Hematopoietic multipotent progenitor cell treated with erythropoietin and hydrocortisone succinate and interleukin-3 and kit ligand, for 15 days (in vitro differentiated cells): ENCODE results near the gene DCTPP1.
"Not testable (repeated sequence)": the region's sequence is repeated elsewhere in the genome, so short reads cannot be mapped to it uniquely, and the experiment has no call there.

Experiments used
- DNase-seq: peaks from one replicate; pipeline ENCODE4 v3.0.0-alpha.2; 2015; ENCODE audit warnings: low spot score

Gene DCTPP1

DNA sequence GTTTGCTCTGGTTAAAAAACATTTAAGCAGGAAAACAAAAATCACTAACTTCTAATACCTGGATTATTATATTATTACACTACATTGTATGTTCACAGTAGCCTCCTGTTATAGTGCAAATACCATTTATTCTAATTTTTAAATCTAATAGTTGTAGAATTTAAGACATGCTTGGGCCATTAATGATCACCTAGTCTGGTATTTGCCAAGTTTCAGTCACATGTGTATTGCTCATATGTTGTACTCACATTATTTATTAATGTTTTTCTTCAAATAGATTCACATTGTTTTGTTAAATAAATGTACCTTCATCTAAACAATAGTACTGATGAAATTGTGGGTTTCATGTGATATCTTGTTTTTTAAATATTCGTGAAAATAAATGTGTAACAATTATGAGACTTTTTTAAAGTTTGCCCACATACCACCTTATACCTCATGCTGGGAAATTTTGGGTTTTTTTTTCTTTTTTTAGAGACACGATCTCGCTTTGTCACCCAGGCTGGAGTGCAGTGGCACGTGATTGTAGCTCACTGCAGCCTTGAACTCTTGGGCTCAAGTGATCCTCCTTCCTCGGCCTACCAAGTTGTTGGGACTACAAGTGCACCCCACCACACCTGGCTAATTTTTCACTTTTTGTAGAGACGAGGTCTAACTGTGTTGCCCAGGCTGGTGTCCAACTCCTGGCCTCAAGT, 16.6 kb downstream of the DCTPP1 start:
- DNase-seq = no peak

DNA sequence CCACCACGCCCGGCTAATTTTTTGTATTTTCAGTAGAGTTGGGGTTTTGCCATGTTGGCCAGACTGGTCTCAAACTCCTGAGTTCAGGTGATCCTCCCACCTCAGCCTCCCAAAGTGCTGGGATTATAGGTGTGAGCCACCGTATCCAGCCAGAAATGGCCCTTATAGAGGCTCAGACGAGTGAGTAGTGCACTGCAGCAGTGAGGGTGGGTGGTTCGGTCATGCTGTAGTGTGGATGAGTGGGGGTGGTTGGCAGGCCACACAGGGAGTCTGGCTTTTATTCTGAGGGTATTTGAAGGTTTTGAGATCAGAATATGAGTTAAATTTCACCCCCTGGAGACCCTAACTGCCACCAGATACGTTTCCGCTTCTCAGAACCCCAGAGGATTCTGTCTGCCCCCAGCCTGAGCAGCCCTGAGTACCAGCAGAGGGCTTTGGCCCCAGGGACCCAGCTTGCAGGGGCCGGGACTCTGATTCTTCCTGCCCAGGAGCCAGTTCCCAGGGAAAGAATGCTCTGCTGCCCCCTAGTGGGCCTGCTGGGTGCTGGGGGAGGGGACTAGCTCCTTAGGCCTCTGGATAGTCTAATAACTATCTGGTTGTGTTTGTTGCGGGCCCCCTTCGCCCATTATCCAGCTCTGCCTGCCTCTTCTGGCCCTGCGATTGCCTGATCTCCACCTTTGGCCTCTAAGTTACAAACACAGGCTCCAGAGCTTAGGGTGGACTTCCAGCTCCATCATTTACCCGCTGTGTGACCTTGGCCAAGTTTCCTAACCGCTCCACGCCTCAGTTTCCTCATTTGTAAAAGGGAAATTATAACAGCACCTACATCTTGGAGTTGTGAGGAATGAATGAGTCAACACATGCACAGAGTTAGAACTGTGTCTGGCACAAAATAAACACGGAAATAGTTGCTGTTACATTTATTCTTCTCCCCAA, 20.4 kb downstream of the DCTPP1 start:
- peak; percentile 87 for DNase-seq

DNA sequence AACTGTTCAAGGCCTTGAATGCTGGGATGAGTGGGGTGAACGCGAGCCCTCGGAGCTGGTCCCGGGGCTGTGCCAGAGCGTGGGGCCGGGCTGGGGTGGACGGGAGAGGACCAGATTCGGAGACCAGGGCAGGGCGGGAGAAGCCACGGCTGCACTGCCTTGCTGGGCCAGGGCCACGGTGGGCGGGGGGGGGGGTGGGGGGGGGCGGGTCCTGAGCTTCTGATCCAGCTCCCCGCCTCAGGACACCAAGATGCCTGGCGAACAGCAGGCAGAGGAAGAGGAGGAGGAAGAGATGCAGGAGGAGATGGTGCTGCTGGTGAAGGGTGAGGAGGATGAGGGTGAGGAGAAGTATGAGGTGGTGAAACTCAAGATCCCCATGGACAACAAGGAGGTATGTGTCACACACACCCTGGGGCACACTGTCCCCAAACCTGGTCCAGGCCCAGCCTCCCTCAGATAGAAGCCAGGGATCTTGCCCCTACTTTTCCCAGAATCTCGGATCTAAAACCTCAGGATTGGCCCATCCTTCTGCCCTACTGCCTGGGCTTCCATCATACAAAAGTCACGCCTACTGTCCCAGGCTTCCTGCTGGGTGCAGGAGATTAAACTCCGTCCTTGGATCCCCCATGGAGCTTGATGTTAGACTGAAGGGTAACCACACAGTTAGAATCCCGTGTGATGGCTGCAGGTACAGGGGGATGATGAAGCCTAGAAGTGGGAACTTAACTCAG, 21.9 kb downstream of the DCTPP1 start:
- DNase-seq = no peak

DNA sequence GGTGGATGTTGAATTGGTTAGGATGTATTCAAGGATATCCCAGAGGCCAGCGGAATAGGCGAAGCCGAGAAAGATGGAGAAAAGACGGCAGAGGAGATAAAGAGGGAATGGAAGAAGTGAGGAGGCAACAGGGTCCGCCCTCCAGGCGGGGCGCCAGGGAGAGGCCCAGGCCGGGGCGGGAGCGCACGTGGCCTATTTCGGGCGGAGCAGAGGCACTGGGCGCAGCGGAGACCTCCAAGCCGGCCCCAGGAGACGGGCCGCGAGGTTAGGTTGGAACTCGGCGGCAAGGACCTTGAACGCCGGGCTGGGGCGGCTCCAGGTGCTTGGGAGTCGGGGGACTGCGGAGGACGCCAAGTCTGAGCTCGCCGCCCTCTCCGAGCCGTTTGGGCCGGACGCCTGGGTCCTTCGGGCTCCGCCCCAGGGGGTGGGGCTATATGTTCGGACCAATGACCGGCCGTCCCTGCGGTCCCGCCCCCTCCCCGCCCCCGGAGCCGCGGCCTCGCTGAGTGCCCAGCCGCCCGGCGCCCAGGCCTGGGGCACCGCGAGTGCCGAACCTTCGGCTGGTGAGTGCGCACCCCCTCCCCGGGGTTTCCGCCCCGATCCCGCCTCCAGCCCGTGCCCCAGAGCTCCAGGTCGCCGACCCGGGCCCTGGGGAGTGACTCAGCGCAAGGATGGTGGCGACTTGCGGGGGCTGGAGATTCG, 22.6 kb downstream of the DCTPP1 start, which contains the start of gene ZNF771:
Gene ZNF771 (plus strand): TSS at position 505 of the 702 bp plus-strand sequence. CDS start 448 bp downstream, outside the sequence.
- peak; percentile 93 for DNase-seq

DNA sequence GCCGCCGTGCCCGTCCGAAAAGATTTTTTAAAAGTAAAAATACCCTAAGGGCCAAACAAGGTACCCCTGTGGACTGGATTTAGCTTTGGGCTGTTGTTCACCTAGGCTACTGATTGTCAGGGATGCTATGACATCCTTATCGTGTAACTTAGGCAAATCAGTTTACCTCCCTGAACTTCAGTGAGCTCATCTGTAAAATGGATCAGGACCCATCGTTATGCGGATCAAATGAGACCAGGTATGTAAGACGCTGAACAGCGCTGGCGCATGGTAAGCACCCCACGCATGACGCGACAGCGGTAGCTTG, 23.1 kb downstream of the DCTPP1 start:
- no peak for DNase-seq

DNA sequence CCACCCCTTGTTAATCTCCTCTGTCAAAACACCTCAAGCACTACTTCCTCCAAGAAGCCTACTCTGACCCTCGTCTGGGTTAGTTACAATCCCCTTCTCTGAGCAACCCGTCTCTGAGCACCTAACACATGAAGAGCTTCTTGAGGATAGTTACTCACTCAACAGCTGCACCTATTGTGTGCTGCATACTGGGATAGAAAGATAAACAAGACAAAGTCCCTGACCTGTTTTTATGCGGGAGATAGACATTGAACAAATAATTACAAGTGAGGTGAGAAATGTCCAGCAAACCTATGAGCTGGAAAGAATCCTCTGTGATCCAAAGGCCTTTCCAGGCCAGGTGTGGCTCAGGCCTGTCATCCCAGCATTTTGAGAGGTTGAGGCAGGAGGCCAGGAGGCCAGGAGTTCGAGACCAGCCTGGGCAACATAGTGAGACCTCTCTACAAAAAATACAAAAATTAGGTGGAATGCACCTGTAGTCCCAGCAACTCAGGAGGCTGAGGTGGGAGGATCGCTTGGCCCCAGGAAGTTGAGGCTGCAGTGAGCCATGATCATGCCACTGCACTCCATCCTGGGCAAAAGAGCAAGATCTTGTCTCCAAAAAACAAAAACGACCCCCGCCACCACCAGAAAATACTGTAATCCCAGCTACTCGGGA, 27.9 kb downstream of the DCTPP1 start:
- DNase-seq = no peak

DNA sequence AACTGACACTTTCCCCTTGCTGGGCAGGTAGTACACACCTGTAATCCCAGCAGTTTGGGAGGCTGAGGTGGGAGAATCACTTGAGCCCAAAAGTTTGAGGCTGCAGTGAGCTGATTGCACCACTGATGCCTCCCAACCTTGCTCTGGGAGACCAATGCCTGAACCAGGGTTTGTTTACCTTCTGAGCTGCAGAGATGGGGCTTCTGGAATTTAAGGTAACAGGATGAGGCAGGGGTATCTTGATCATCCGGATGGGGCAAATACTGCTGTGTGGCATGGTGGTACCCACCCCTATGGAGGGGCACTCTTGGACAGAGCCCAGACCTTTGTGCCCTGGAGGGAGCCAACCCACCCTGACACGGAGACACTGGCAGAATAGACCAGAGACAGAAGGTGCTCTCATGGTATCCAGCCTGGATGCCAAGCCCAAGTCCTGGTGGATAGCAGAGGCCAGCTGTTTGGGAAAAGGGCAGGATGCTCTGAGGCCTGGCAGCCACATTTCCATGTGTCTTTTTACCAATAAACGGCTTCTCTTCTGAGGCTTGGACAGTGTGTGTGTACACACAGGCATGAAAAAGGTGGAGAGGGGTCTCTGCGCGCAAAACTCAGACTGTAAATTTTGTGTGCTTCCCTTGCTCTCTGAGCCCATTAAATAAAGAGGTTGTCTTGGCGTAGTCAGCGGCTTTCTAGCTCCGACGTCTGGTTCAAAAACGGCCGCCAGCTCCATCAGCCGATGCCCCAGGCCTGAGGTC, 30.2 kb downstream of the DCTPP1 start:
- DNase-seq = no peak

DNA sequence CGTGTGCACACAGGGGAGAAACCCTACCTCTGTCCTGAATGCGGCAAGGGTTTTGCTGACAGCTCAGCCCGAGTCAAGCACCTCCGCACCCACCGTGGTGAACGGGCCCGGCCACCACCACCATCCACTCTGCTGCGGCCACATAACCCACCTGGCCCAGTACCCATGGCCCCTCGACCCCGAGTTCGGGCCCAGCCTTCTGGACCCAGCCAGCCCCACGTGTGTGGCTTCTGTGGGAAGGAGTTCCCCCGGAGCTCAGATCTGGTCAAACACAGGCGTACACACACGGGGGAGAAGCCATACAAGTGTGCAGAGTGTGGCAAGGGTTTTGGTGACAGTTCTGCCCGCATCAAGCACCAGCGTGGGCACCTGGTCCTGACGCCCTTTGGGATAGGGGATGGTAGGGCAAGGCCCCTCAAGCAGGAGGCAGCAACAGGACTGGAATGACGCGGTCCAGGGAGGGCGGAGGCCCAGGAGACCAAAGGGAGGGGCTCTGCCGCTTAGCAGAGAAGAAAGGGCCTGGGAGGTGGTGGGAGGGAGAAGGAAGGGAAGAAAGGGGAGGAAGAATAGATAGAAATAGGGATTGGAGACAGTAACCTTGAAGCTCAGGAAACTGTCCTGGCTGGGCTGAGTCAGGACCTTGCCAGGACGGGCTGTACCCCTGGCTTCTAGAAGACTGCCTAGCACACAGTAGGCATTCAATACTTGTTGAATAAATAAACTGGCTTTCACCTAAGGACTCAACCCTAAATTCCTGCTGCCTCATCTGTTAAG, 31.0 kb downstream of the DCTPP1 start:
- DNase-seq = no peak

DNA sequence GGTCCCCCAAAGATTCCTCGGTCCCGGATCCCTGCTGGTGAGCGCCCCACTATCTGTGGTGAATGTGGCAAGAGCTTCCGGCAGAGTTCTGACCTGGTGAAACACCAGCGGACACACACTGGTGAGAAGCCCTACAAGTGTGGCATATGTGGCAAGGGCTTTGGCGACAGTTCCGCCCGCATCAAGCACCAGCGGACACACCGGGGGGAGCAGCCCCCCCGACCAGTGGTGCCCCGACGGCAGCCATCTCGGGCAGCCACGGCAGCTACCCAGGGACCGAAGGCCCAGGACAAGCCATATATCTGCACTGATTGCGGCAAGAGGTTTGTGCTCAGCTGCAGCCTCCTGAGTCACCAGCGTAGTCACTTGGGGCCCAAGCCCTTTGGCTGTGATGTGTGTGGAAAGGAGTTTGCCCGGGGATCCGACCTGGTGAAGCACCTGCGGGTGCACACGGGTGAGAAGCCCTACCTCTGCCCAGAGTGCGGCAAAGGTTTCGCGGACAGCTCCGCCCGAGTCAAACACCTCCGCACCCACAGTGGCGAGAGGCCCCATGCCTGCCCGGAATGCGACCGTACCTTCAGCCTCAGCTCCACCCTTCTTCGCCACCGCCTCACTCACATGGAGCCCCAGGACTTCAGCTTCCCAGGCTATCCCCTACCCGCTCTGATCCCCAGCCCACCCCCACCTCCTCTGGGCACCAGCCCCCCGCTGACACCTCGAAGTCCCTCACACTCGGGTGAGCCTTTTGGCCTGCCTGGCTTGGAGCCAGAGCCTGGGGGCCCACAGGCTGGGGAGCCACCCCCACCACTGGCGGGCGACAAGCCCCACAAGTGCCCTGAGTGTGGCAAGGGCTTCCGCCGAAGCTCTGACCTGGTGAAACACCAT, 31.8 kb downstream of the DCTPP1 start:
- DNase-seq = no peak

DNA sequence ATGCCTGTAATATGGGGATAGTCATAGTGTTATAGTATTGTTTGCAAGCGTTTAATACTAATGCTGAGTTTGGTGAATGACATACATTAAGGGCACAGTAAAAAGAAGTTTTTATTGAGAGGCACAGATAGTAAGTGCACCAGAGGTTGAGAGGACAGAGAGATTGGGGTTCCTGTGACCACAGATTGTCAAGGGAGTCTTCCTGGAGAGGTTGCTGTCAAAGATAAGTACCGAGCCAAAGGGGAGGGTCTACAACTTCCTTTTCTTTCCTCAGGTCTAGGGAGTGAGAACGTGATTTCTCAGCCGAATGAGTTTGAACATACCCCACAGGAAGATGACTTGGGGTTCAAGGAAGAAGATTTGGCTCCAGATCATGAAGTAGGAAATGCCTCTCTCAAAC, 32.8 kb downstream of the DCTPP1 start:
- DNase-seq = no peak

DNA sequence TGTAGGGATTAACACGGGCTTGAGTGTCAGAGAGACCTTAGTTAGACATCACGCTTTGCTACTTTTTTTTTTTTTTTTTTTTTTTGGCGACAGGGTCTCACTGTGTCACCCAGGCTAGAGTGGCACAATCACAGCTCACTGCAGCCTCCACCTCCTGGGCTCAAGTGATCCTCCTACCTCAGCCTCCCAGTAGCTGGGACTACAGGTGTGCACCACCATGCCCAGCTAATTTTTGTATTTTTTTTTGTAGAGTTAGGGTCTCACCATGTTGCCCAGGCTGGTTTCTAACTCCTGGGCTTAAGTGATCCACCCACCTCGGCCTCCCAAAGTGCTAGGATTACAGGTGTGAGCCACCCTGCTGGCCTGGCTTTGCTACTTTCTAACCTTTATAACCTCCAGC, 33.2 kb downstream of the DCTPP1 start:
- DNase-seq = not testable (repeated sequence)

DNA sequence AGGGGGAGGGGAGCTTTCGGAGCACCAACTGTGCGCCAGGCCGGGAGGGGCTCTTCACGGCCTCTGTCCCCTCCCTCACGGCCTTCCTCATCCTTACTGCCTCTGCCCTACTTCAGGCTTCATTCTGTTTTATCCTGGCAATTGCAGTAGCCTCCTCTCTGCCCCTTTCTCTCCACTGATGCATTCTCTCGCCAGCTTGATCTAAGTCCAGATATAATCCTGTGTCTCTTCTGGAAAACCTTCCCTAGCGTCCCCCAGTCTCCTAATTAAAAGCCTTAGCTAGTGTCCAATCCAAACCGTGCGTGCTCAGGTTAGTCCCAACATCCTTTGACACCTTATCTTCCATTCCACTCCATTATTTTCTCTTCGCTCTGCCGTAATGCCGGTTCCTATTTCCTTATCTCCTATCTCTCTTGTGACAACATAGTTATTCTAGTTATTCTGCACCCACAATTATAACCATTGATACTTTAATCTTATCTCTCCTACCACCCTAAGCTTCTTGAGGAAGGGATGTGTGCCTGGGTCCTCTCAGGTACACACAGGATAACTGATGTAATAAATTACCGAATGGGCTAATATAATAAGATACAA, 33.7 kb downstream of the DCTPP1 start:
- no peak for DNase-seq

DNA sequence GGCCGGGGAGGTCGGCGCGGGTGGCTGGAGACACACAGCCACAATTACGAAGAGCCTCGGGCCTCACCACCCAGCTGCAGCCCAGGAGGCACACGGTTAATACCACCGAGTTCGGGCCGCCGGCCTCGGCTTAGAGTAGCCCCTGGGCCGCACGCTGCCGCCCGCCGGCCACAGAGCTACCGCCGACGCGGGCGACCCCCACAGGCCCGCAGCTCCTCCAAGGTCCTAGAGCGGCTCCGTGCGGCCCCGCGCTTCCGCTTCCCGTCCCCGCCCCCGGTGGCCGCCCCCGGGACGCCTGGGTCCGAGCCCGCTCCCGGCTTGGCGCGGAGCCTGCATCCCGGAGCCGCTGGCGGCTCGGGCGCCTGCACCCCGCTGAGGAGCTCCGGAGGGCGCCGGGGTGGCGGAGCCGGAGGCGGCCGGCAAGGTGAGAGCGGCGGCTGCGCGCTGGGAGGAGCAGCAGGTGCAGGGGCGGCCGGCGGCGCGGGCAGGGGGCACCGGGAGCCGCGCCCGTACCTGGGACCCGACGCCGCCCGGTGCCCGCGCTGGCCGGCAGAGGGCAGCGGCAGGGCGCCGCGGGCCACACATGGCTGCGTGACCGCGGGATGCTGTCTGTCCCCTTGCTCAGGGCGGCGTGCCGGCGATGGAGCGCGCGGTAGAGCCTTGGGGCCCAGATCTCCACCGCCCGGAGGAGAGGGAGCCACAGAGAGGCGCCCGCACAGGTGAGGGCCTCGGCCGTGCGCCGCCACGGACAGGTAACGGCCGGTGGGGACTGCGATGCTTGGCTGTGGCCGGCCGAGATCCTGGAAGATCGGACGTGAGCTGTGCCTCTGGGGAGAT, 34.5 kb downstream of the DCTPP1 start, which contains the start of gene ZNF48:
Gene ZNF48 (plus strand): TSS at position 266 of the 837 bp plus-strand sequence. CDS start 375 bp downstream, at position 641.
- DNase-seq = peak; percentile 56

DNA sequence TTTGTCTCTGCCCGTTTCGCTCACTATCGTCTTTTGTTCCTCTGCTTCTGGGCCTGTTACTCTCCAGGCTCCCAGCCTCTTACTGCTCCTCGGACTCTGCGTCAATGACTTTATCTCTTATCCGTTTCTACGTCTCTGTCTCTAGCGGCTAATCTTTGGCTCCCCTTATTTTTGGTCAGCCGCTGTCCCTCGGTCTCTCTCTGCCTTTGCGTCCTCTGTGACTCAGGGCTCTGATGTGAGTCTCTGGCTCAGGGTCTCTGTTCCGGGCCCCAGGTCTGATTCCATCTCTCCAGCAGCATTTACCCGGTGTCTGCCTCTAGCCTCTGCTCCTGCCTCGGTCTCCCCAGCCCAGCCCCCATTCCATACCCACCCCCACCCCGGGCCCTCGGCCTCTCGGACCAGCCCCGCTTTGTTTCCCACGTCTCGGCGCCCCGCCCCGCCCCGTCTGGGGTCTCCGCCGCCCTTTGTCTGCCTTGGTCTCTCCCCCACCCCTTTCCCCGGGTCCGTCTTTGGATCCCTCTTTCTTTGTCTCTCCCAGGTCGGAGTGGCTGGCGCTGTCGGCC, 35.2 kb downstream of the DCTPP1 start:
- DNase-seq = no peak

DNA sequence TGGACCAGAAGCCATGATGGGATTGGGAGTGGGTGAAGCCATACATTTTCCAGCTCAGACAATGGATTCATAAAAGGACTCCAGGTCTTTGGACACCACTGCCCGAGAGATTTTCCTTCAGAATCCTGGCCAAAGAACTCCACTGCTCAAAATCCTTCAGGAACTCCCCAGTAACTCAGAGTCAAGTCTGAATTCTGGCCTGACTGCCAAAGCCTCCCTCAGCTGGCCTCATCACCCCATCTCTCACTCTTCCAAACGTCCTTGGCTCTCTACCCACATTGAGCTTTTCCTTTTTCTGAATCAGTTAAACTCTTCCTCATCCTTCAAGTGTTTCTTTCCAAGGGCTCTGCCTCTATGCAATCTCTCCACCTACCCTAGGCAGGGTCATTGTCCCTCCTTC, 46.3 kb downstream of the DCTPP1 start:
- no peak for DNase-seq

DNA sequence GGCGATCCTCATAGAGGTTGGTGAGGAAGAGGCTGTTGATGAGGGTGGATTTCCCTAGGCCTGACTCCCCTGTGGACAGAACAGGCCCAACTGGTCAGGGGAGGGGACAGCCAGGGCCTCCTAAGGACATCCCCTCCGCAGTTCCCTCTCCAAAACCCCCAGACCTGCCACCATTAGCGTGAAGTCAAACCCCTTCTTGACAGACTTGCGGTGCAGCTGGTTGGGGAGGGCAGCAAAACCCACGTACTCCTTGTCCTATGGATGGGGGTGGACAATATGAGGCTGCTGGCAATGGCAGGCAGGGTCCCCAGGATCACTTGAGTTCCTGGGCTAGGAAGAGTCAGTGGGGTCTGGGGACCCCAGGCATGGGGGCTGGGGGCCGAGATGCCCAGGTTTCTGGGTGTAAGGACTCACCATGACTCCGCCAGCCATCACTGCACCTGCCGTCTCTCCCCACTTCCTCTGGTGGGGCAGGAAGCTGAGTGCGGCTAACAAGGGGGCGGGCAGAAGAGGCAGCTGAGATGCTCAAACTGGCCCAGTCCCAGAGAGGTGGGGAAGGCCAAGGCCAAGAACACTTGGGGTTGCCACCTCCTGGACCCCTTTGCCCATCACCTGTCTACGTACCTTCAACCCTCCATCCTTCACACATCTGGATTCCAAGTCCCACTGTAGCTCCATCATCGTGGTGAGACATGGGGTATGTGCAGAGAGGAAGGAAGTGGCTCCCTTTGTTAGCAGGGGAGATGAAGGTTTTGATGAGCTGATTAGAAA, 47.5 kb downstream of the DCTPP1 start, which contains the start of gene SEPTIN1:
Gene SEPTIN1 (minus strand): TSS at position 451 of the 771 bp plus-strand sequence. CDS start 19 bp downstream, at position 432.
- no peak for DNase-seq
